ENCODE results near the gene TMEM61. TPM values are rescaled to one million over a fixed set of nuclear protein-coding genes. Genes with fewer than 3 reads are reported as not detected.

The TMEM61 gene
- total RNA-seq, 1 donor from 2014 or later, result not detected

DNA sequence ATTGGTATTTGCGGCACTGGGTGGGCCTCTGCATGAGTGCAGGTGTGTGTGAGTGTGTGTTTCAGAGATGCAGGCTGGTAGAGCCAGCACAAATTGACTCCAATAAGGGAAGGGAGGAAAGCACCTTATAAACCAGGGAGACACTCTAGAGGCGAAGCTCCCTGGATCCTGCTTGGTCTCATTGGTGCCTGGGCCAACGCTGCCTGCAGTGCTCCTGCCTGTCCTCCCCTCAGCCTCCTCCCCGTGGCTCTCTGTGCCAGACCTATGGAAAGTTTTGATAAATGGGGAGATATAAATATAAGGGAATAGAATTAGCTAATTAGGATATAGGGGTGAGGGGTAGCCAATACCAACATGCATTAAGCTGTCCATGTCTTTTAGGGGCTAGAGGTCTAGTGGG lies 20.9 kb downstream of the TMEM61 start:
- Histone ChIP-seq H3K36me3 (no peaks in the 10 kb centered on the region), H3K4me2 (no peak overlapping the region), H3F3A (ENCODE audit: low read depth) (peaks cover 9% of the 10 kb centered on the region), H3K9ac (no peak overlapping the region), H3K4me3 (no peak overlapping the region), H3K4me1 (peaks cover 6% of the 10 kb centered on the region), H3K27me3 (peaks cover 56% of the 10 kb centered on the region), H2AFZ (replicated peaks) (no peak overlapping the region), H4K20me1 (ENCODE audit: low read depth) (peaks cover 2% of the 10 kb centered on the region), H3K9me3 (ENCODE audit: low read depth) (no peaks in the 10 kb centered on the region), H3K27ac (no peak overlapping the region), H3K79me2 (ENCODE audit: low read depth) (no peaks in the 10 kb centered on the region)
- H3K36me3 Mint-ChIP-seq, result no peaks in the 10 kb centered on the region
- no peak for TF ChIP-seq EZH2 (IDR thresholded peaks at IDR 0.05)
- TF ChIP-seq, protein P1, sequence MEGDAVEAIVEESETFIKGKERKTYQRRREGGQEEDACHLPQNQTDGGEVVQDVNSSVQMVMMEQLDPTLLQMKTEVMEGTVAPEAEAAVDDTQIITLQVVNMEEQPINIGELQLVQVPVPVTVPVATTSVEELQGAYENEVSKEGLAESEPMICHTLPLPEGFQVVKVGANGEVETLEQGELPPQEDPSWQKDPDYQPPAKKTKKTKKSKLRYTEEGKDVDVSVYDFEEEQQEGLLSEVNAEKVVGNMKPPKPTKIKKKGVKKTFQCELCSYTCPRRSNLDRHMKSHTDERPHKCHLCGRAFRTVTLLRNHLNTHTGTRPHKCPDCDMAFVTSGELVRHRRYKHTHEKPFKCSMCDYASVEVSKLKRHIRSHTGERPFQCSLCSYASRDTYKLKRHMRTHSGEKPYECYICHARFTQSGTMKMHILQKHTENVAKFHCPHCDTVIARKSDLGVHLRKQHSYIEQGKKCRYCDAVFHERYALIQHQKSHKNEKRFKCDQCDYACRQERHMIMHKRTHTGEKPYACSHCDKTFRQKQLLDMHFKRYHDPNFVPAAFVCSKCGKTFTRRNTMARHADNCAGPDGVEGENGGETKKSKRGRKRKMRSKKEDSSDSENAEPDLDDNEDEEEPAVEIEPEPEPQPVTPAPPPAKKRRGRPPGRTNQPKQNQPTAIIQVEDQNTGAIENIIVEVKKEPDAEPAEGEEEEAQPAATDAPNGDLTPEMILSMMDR (IDR thresholded peaks at IDR 0.05), result no peak
- TF ChIP-seq EZH2phosphoT487 (IDR thresholded peaks at IDR 0.05), result no peak
- H3K27me3 Mint-ChIP-seq (ENCODE audit: insufficient read depth, low read depth), result peaks cover 32% of the 10 kb centered on the region
- DNase-seq (ENCODE audit: low spot score), result no peak
- no peak overlapping the region for H3K4me3 Mint-ChIP-seq
- peaks cover 12% of the 10 kb centered on the region for H3K4me1 Mint-ChIP-seq
- H3K9me3 Mint-ChIP-seq, result no peaks in the 10 kb centered on the region
- no peak overlapping the region for H3K27ac Mint-ChIP-seq

DNA sequence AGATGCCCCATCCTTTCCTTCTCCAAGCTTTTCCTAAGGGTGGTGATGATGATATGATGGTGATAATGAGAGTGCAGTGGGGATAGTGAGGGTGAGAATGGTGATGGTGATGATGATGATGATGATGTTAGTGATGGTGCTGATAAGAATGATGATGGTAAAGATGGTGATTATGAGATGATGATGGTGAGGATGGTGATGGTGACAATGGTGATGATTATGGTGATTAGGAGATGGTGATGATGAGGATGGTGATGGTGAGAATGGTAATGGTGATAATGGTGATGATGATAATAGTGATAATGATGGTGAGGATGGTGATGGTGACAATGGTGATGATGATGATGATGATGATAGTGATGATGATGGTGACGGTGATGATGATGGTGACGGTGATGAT lies 22.3 kb downstream of the TMEM61 start:
- Histone ChIP-seq H3K79me2 (ENCODE audit: low read depth) (no peaks in the 10 kb centered on the region), H3K27ac (no peak overlapping the region), H3F3A (ENCODE audit: low read depth) (peaks cover 5% of the 10 kb centered on the region), H3K27me3 (peaks cover 42% of the 10 kb centered on the region), H4K20me1 (ENCODE audit: low read depth) (peaks cover 2% of the 10 kb centered on the region), H3K4me1 (no peaks in the 10 kb centered on the region), H3K4me2 (no peak overlapping the region), H3K36me3 (no peaks in the 10 kb centered on the region), H3K4me3 (no peak overlapping the region), H3K9me3 (ENCODE audit: low read depth) (no peaks in the 10 kb centered on the region), H2AFZ (replicated peaks) (no peak overlapping the region), H3K9ac (no peak overlapping the region)
- Mint-ChIP-seq H3K27me3 (ENCODE audit: insufficient read depth, low read depth) (peaks cover 23% of the 10 kb centered on the region), H3K36me3 (no peaks in the 10 kb centered on the region), H3K4me1 (peaks cover under 1% of the 10 kb centered on the region), H3K9me3 (no peaks in the 10 kb centered on the region), H3K27ac (no peak overlapping the region), H3K4me3 (no peak overlapping the region)
- DNase-seq (ENCODE audit: low spot score), result no peak
- no peak for TF ChIP-seq EZH2 (IDR thresholded peaks at IDR 0.05)
- TF ChIP-seq EZH2phosphoT487 (IDR thresholded peaks at IDR 0.05), result no peak
- TF ChIP-seq, protein P1 (IDR thresholded peaks at IDR 0.05), result no peak

DNA sequence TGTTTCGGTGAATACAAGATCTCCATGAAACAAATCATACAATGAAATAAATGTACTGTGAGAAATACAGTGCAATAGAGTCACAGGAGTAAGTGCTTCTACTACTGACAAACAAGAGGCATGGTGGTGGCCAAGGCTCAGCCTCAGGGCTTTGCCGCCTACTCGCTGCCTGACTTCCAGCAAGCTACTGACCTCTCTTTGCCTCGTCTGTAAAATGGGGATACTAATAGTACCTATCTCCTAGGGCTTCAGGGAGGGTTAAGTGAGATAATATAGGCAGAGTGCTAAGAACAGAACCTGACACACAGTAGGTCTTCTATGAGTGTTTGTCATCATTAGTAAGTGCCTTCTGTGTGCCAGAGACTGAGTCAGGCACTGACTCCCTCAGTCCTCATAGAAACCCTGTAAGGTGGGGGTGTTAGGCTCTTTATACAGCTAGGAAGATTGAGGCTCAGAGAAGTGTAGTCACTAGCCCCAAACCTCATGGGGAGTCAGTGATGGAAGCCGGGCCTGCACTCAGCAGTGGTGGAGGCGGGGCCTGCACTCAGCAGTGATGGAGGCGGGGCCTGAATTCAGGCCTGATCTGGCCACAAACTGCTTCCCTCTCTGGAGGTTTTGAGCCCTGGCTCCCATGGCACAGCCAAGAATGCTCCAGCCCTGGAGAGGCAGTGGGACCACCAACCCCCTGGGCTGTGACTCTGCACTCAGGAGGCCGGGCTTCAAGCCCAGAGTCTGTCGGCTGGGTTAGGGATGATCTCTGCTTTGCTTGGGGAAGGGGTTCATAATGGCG lies 25.1 kb downstream of the TMEM61 start:
- Mint-ChIP-seq H3K4me1 (no peaks in the 10 kb centered on the region), H3K4me3 (no peak overlapping the region), H3K27me3 (ENCODE audit: insufficient read depth, low read depth) (peaks cover 15% of the 10 kb centered on the region), H3K36me3 (no peaks in the 10 kb centered on the region), H3K9me3 (peaks cover 7% of the 10 kb centered on the region), H3K27ac (no peak overlapping the region)
- Histone ChIP-seq H3K9me3 (ENCODE audit: low read depth) (no peaks in the 10 kb centered on the region), H3K27ac (no peak overlapping the region), H3K4me3 (no peak overlapping the region), H3K79me2 (ENCODE audit: low read depth) (no peaks in the 10 kb centered on the region), H3K36me3 (no peaks in the 10 kb centered on the region), H3K4me1 (no peaks in the 10 kb centered on the region), H2AFZ (replicated peaks) (no peak overlapping the region), H3K27me3 (peaks cover 13% of the 10 kb centered on the region), H3F3A (ENCODE audit: low read depth) (no peaks in the 10 kb centered on the region), H4K20me1 (ENCODE audit: low read depth) (no peaks in the 10 kb centered on the region), H3K4me2 (no peak overlapping the region), H3K9ac (no peak overlapping the region)
- TF ChIP-seq EZH2phosphoT487 (IDR thresholded peaks at IDR 0.05) (no peak), EZH2 (IDR thresholded peaks at IDR 0.05) (no peak)
- TF ChIP-seq, protein P1 (IDR thresholded peaks at IDR 0.05), result no peak
- no peak for DNase-seq (ENCODE audit: low spot score)

Data from neural progenitor cell (in vitro differentiated cells).